Psoas muscle (tissue), 8 donors: ENCODE measurements around the gene PTS. TPM values are rescaled to one million over a fixed set of nuclear protein-coding genes. Genes with fewer than 3 reads are reported as not detected.

Experiments used
- ATAC-seq, 4 donors: fragments of 200-7000 bp; cut with Tn5 transposase; one replicate each; pipeline ENCODE4 v1.9.1; 2020; ENCODE audit warnings: moderate library complexity in 3 of 4, mild to moderate bottlenecking in 2 of 4
- DNase-seq, 2 donors: peaks; one replicate each; pipeline ENCODE4 v3.0.0-alpha.2; 2020
- H3K27ac ChIP-seq: fragments of 200-600 bp; one replicate; pipeline ENCODE4 v1.8.0; 2022
- H3K27me3 ChIP-seq, 3 donors: fragments of 200-600 bp in 1 of 3; one replicate each; pipeline versions ENCODE4 v1.6.1 to v1.8.0; 2013 to 2022; ENCODE audit warnings: low read length in 2 of 3, mild to moderate bottlenecking in 2 of 3, moderate library complexity in 1 of 3; ENCODE audit not compliant: insufficient read depth in 3 of 3
- H3K36me3 ChIP-seq, 2 donors: fragments of 200-600 bp in 1 of 2; one replicate each; pipeline versions ENCODE4 v1.6.1 to v1.8.0; 2013 to 2022; ENCODE audit warnings: low read depth in 1 of 2, mild to moderate bottlenecking in 1 of 2, moderate library complexity in 1 of 2; ENCODE audit not compliant: insufficient read depth in 1 of 2
- H3K4me1 ChIP-seq: fragments of 200-600 bp; one replicate; pipeline ENCODE4 v1.8.0; 2022
- H3K4me3 ChIP-seq: fragments of 200-600 bp; one replicate; pipeline ENCODE4 v1.8.0; 2022; ENCODE audit warnings: mild to moderate bottlenecking
- H3K9me3 ChIP-seq: fragments of 200-600 bp; one replicate; pipeline ENCODE4 v1.8.0; 2022
- CTCF ChIP-seq: fragments of 200-600 bp; IDR thresholded peaks from one replicate; pipeline ENCODE4 v1.8.0; 2022; ENCODE audit warnings: antibody characterized with exemption
- WGBS, 3 donors: extraction: QIAGEN DNeasy Blood & Tissue Kit; methylation state at CpG; one replicate each; pipeline versions ENCODE4 v1.1.6 to v1.1.7; 2013; 5-methylcytosine and 5-hydroxymethylcytosine counted together
- intact Hi-C, 2 donors: fragments of 100-400 bp; cut with DNase I; formaldehyde crosslinking; loops; one replicate each; pipeline versions ENCODE4 v1.11.0 to v1.14.2; 2022
- polyA plus RNA-seq, 3 donors: library from polyadenylated mRNA; stranded (reverse); fragments of 200-250 nt; gene quantifications; one replicate each; pipeline ENCODE4 v1.2.3, GENCODE V29; 2013
- total RNA-seq, 4 donors: library from RNA; stranded (reverse); fragmentation: NEBNext Ultra II Directional in 2 of 4; extraction: Animal tissue kit (Norgen Biotek cat#: 25700) in 2 of 4; gene quantifications; one replicate each; pipeline versions ENCODE4 v1.2.1 to v1.2.4, GENCODE V29; 2021 to 2023
- donor health status: healthy with polysubstance abuse.
- donor health status: DM: no; HTN: no; CAD: no; lungs with moderate emphysema.
- donor health status: Bipolar disorder and iron deficiency.
- donor health status: healthy.
- donor health status: DM: yes; HTN: yes; CAD: no.
- donor health status: DM: no; HTN: no; CAD: no.
- donor health status: DM: no; HTN: no; CAD: no.
- donor health status: DM: yes; HTN: yes; CAD: no.

The PTS gene
- total and polyA plus RNA-seq, 7 donors, result 26.5 to 83.6 (median 47.8) TPM

GRCh38 chr11:112266410-112266778 is 40.2 kb downstream of the PTS start:
- Histone ChIP-seq H3K4me3 (no peak overlapping the region), H3K36me3 (no peaks in the 10 kb centered on the region), H3K9me3 (no peaks in the 10 kb centered on the region), H3K4me1 (no peaks in the 10 kb centered on the region), H3K27me3 (no peaks in the 10 kb centered on the region), H3K27ac (no peak overlapping the region)
- 64 to 70% (median 68%) methylated on average over 3 of the region's 3 CpGs for WGBS, 3 donors
- intact Hi-C loops, result no loop called here
- no peak for ATAC-seq
- no peak for DNase-seq
- no peak for TF ChIP-seq CTCF

- H3K36me3 ChIP-seq, result no peaks in the 10 kb centered on the region
- ATAC-seq (no peak), DNase-seq (no peak)
- 41 to 51% (median 42%) methylated on average over 5 of the region's 5 CpGs for WGBS, 3 donors
- H3K4me1 ChIP-seq, result no peaks in the 10 kb centered on the region
- no peaks in the 10 kb centered on the region for H3K27me3 ChIP-seq
- H3K4me3 ChIP-seq, result no peak overlapping the region
- H3K9me3 ChIP-seq, result no peaks in the 10 kb centered on the region
- H3K27ac ChIP-seq, result no peak overlapping the region
- intact Hi-C loops, result no loop called here
- no peak for TF ChIP-seq CTCF
These were observed 41.0 kb downstream of the PTS start for GRCh38 chr11:112267188-112267591.

- no peaks in the 10 kb centered on the region for H3K4me1 ChIP-seq
- no peak overlapping the region for H3K27ac ChIP-seq
- H3K27me3 ChIP-seq, result no peaks in the 10 kb centered on the region
- no peaks in the 10 kb centered on the region for H3K36me3 ChIP-seq
- no peak overlapping the region for H3K4me3 ChIP-seq
- TF ChIP-seq CTCF, result no peak
- ATAC-seq, result no peak
- intact Hi-C loops, result no loop called here
- 76 to 92% (median 92%) methylated on average over 5 of the region's 5 CpGs for WGBS, 3 donors
- H3K9me3 ChIP-seq, result no peaks in the 10 kb centered on the region
- DNase-seq, result no peak
These were observed 42.2 kb downstream of the PTS start for GRCh38 chr11:112268406-112268805.

GRCh38 chr11:112269139-112269538 is 42.9 kb downstream of the PTS start:
- DNase-seq (no peak), ATAC-seq (no peak)
- Histone ChIP-seq H3K27me3 (no peaks in the 10 kb centered on the region), H3K27ac (no peak overlapping the region), H3K4me1 (no peaks in the 10 kb centered on the region), H3K9me3 (no peaks in the 10 kb centered on the region), H3K4me3 (no peak overlapping the region), H3K36me3 (no peaks in the 10 kb centered on the region)
- intact Hi-C loops, result no loop called here
- 71 to 85% (median 83%) methylated on average over 6 of the region's 6 CpGs for WGBS, 3 donors
- TF ChIP-seq CTCF, result no peak

- no peaks in the 10 kb centered on the region for H3K27me3 ChIP-seq
- no peak overlapping the region for H3K4me3 ChIP-seq
- no peak for TF ChIP-seq CTCF
- 67 to 74% (median 73%) methylated on average over 12 of the region's 12 CpGs for WGBS, 3 donors
- ATAC-seq, result no peak
- H3K27ac ChIP-seq, result no peak overlapping the region
- DNase-seq, result no peak
- no peaks in the 10 kb centered on the region for H3K36me3 ChIP-seq
- H3K9me3 ChIP-seq, result no peaks in the 10 kb centered on the region
- intact Hi-C loops, result no loop called here
- no peaks in the 10 kb centered on the region for H3K4me1 ChIP-seq
These were observed 44.4 kb downstream of the PTS start for GRCh38 chr11:112270551-112271180.
